Body of pancreas (tissue), 4 donors: Measurements from ENCODE around the gene ZNF550.

Experiments used
- POLR2A ChIP-seq, 3 donors: fragments of 450-650 bp; IDR thresholded peaks; one replicate each; pipeline ENCODE4 v1.6.1; 2016; ENCODE audit warnings: antibody characterized with exemption in 3 of 3, mild to moderate bottlenecking in 2 of 3
- TF ChIP-seq, protein P1 (sequence below), 7 experiments: fragments of 450-650 bp in 4 of 7; fragments of 200-600 bp in 3 of 7; sonication (generic) in 3 of 7; IDR thresholded peaks; one replicate each; pipeline ENCODE4 v1.5.1; 2016 to 2019; ENCODE audit warnings: antibody characterized with exemption in 7 of 7

GRCh38 chr19:57578487-57579205 is 19.0 kb upstream of the ZNF550 start, which contains the start of gene ZNF416:
- TF ChIP-seq, protein P1, sequence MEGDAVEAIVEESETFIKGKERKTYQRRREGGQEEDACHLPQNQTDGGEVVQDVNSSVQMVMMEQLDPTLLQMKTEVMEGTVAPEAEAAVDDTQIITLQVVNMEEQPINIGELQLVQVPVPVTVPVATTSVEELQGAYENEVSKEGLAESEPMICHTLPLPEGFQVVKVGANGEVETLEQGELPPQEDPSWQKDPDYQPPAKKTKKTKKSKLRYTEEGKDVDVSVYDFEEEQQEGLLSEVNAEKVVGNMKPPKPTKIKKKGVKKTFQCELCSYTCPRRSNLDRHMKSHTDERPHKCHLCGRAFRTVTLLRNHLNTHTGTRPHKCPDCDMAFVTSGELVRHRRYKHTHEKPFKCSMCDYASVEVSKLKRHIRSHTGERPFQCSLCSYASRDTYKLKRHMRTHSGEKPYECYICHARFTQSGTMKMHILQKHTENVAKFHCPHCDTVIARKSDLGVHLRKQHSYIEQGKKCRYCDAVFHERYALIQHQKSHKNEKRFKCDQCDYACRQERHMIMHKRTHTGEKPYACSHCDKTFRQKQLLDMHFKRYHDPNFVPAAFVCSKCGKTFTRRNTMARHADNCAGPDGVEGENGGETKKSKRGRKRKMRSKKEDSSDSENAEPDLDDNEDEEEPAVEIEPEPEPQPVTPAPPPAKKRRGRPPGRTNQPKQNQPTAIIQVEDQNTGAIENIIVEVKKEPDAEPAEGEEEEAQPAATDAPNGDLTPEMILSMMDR (IDR thresholded peaks at IDR 0.05) = peak in 4 of 7 experiments; percentile 8 to 24 (median 22)
- peak in 2 of 3 donors; percentile 24 to 39 for TF ChIP-seq POLR2A (IDR thresholded peaks at IDR 0.05)
